Measurements from ENCODE around the gene GIN1.

DNA sequence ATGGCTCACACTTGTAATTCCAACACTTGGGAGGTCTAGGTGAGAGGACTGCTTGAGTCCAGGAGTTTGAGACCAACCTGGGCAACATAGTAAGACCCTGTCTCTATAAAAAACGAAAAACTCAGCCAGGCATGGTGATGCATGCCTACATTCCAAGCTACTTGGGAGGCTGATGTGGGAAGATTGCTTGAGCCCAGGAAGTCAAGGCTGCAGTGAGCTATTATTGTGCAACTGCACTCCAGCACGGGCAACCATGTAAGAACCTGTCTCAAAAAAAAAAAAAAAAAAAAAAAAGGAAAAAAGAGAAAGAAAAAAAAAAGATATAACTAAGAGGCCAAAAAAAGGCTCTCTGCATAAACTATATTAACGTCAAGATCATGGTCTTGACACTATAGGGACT is 27.3 kb downstream of the GIN1 start:
- TF ChIP-seq POLR2AphosphoS5 (IDR thresholded peaks at IDR 0.05), result no peak
- TF ChIP-seq, protein P1, sequence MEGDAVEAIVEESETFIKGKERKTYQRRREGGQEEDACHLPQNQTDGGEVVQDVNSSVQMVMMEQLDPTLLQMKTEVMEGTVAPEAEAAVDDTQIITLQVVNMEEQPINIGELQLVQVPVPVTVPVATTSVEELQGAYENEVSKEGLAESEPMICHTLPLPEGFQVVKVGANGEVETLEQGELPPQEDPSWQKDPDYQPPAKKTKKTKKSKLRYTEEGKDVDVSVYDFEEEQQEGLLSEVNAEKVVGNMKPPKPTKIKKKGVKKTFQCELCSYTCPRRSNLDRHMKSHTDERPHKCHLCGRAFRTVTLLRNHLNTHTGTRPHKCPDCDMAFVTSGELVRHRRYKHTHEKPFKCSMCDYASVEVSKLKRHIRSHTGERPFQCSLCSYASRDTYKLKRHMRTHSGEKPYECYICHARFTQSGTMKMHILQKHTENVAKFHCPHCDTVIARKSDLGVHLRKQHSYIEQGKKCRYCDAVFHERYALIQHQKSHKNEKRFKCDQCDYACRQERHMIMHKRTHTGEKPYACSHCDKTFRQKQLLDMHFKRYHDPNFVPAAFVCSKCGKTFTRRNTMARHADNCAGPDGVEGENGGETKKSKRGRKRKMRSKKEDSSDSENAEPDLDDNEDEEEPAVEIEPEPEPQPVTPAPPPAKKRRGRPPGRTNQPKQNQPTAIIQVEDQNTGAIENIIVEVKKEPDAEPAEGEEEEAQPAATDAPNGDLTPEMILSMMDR (IDR thresholded peaks at IDR 0.05), result no peak
